Measurements from ENCODE around the gene TMEM125. TPM values are rescaled to one million over a fixed set of nuclear protein-coding genes. Genes with fewer than 3 reads are reported as not detected.

Gene TMEM125
- total and polyA plus RNA-seq, 2 of the 4 experiments (the other 2 are of a cell fraction) = under 0.01 to 0.03 TPM

DNA sequence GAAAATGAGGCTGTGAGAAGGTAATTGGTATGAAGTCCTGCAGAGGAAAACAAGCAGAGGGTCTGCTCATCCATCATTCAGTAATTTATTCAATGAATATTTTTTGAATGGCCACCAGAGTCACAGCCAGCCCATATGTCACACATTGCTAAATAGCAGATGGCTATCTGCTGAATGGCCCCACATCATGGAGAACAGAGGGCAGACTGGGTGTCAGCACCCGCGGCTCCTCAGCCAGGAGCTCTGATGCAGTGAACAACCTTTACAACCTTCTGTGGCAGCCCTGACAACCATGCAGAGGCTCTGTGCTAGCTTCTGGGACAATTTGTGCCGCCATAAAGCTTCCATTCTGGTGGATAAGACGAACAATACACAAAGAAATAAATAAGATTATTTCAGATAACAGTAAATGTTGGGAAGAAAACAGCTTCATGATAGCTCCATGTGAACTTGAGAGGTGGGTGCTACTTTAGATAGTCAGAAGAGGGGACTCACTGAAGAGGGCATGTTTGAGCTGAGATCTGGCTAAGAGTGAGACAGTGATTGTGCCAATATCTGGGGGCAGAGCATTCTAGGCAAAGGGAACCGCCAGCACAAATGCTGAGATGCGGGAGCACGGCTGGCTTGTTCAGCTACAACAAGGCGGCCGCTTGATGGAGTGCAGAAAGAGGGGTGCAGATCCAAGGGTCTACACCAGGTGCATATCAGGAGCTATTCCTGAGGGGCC, 18.4 kb downstream of the TMEM125 start:
- Histone ChIP-seq H4K5ac (ENCODE audit: low read depth, low read length) (no peak overlapping the region), H3K4ac (ENCODE audit: low read depth, low read length) (no peak overlapping the region), H3K23ac (ENCODE audit: low read depth, low read length) (no peak overlapping the region), H4K20me1 (ENCODE audit: insufficient read depth, low read length) (no peaks in the 10 kb centered on the region), H3K9me3 (ENCODE audit: control insufficient read depth, insufficient read depth, low read length) (no peaks in the 10 kb centered on the region), H3K9ac (ENCODE audit: low read depth, low read length) (no peak overlapping the region), H3K18ac (ENCODE audit: low read depth, low read length) (no peak overlapping the region), H3K4me3 (ENCODE audit: insufficient read depth, low read depth, low read length) (no peak overlapping the region), H3K79me1 (ENCODE audit: low read depth in 1 of 2, low read length in 2 of 2) (no peaks in the 10 kb centered on the region), H2BK20ac (ENCODE audit: low read depth, low read length) (no peak overlapping the region), H4K91ac (ENCODE audit: insufficient read depth, low read depth, low read length) (no peak overlapping the region), H2AFZ (replicated peaks; ENCODE audit: low read length, poor library complexity) (no peak overlapping the region), H3K4me2 (ENCODE audit: low read depth, low read length) (no peak overlapping the region), H3K36me3 (ENCODE audit: control insufficient read depth, insufficient read depth, low read length) (no peaks in the 10 kb centered on the region), H2AK9ac (replicated peaks; ENCODE audit: low read depth, low read length, poor library complexity) (no peak overlapping the region), H3K27me3 (ENCODE audit: control insufficient read depth, insufficient read depth, low read length) (peaks cover 28% of the 10 kb centered on the region), H3K9me1 (ENCODE audit: insufficient read depth, low read length) (no peaks in the 10 kb centered on the region), H3K14ac (replicated peaks; ENCODE audit: low read depth, low read length) (no peak overlapping the region), H2BK15ac (ENCODE audit: low read depth, low read length) (no peak overlapping the region), H3K27ac (ENCODE audit: insufficient read depth, low read length) (no peak overlapping the region), H2BK120ac (ENCODE audit: low read depth, low read length) (no peak overlapping the region), H2BK5ac (ENCODE audit: low read depth, low read length, poor library complexity, severe bottlenecking) (no peak overlapping the region), H2AK5ac (ENCODE audit: low read depth, low read length) (no peak overlapping the region), H3K56ac (ENCODE audit: extremely low read depth, insufficient read depth, low read length) (no peak overlapping the region), H4K8ac (ENCODE audit: low read depth in 2 of 2, low read length in 2 of 2) (no peak overlapping the region), H3K4me1 (ENCODE audit: control insufficient read depth, insufficient read depth, low read length) (no peaks in the 10 kb centered on the region)
- TF ChIP-seq RCOR1 (IDR thresholded peaks at IDR 0.05; ENCODE audit: insufficient replicate concordance, low read length) (no peak), SMC3 (IDR thresholded peaks at IDR 0.05; ENCODE audit: low read depth, low read length) (no peak), RFX5 (IDR thresholded peaks at IDR 0.05; ENCODE audit: low read depth, low read length) (no peak), CEBPB (IDR thresholded peaks at IDR 0.05; ENCODE audit: low read depth, low read length) (no peak), FOS (IDR thresholded peaks at IDR 0.05; ENCODE audit: low read depth, low read length) (no peak), BHLHE40 (IDR thresholded peaks at IDR 0.05; ENCODE audit: low read depth, low read length) (no peak), NFE2L2 (IDR thresholded peaks at IDR 0.05; ENCODE audit: low read depth, low read length) (no peak), MXI1 (IDR thresholded peaks at IDR 0.05; ENCODE audit: borderline replicate concordance, low read depth, low read length) (no peak), ELK1 (IDR thresholded peaks at IDR 0.05; ENCODE audit: borderline replicate concordance, low read depth, low read length) (no peak)
- no TSS peak for BruUV-seq (replicated peaks)
- DNase-seq (no peak), ATAC-seq (ENCODE audit: low read depth) (no peak)
- intact Hi-C loops (cut with micrococcal nuclease) = no loop called here
- in situ Hi-C loops (cut with MboI; ENCODE audit: low sequenced_read_pairs) = no loop called here
- ChIA-PET POLR2A (ENCODE audit: unreplicated experiment) (no interaction called here), CTCF (no interaction called here)
- dilution Hi-C loops (cut with HindIII; ENCODE audit: low sequenced_read_pairs, unreplicated experiment) = no loop called here
- 85% methylated on average over 7 of the region's 9 CpGs; no CpG with 5 or more reads in 1 of the 2 experiments for whole genome bisulfite sequencing, 2 experiments (ENCODE audit: extremely low coverage in 2 of 2, insufficient read length in 1 of 2)

Data from IMR-90 (cell line).